GM21786 (cell line): ENCODE results near the gene ANXA7.
"Not testable (repeated sequence)": the region's sequence is repeated elsewhere in the genome, so short reads cannot be mapped to it uniquely, and the experiment has no call there.

Experiments used
- ATAC-seq: cut with Tn5 transposase; IDR thresholded peaks from one replicate; pipeline ENCODE4 v1.9.1; 2021; ENCODE audit not compliant: unreplicated experiment

Gene ANXA7

DNA sequence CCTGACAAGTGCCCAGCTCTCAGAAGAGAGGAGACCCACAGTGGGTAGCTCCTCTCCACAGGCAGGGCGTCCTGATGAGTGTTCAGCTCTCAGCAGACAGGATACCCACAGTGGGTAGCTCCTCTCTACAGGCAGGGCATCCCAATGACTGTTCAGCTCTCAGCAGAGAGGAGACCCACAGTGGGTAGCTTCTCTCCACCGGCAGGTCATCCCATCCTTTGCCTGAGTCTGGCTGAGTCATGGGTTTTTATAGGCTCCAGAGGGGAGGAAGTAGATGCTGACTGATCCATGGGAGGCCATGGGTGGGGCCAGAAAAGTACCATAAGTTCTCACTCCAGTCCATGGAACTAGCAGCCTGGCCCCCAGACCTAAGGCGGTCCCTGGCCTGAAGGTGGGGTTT lies 73.7 kb downstream of the ANXA7 start:
- no peak for ATAC-seq

DNA sequence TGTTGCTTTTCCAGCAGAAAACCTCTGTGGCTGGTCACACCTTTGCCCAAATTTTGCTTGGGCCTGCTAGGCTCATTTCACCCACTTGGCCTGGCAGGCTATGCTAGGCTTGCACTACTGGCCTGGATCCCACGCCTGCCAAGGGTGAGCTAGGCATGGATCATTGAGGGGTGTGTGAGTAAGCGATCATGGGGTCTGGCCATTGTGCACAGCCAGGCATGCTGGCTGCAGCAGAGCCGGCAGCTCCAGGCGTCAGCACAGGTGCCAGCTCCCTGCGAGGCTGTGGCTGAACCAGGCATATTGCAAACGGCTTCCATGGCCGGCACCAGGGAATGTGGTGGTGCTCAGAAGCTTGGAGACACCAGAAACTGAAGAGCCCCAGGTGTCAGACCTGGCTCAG lies 74.4 kb downstream of the ANXA7 start:
- ATAC-seq, result no peak

DNA sequence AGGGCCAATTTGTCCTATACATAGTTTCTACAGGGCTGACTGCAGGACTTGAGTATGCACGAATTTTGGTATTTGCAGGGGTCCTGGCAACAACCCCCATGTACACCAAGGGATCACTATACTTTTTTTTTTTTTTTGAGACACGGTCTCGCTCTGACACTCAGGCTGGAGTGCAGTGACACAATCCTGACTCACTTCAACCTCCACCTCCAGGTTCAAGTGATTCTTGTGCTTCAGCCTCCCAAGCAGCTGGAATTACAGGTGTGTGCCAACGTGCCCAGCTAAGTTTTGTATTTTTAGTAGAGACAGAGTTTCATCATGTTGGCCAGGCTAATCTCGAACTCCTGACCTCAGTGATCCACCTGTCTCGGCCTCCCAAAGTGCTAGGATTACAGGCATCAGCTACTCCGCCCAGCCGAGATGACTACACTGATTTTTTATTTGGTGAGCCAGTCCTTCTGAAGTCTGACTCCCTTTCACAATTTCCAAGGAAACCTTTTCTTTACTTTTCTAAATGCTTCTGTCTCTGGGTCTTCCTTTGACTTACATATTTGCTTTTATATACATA lies 75.0 kb downstream of the ANXA7 start:
- no peak for ATAC-seq

DNA sequence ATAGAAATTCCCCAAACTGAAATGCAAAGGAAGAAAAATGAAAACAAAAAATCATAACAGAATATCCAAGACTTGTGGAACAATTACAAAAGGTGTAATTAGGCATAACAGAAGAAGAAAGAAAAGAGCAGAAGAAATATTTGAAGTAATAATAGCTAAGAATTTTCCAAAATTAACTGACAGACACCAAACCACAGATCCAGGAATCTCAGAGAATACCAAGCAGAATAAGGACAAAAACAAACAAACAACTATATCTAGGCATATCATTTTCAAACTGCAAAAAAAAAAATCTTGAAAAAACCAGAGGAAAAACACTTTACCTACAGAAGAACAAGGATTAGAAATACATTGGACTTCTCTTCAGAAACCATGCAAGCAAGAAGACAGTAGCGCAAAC lies 80.7 kb downstream of the ANXA7 start:
- ATAC-seq, result no peak

DNA sequence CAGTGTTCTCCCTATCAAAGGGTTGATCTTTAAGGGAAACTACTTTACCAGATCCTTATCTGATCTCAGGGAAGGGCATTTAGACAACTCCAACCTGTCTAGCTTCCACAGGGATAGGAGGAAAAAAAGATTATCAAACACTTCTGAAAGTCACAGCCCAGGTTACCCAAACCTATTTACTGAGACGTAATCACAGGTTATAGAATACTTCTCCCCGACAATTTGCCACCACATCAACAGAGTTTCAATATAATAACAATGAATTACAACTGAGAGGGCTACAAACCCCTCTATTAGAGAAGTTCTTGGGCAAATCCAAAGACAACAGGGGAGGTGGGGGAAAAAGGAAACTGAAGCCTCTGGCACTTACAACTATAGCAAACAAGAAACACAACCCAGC lies 81.5 kb downstream of the ANXA7 start:
- no peak for ATAC-seq

DNA sequence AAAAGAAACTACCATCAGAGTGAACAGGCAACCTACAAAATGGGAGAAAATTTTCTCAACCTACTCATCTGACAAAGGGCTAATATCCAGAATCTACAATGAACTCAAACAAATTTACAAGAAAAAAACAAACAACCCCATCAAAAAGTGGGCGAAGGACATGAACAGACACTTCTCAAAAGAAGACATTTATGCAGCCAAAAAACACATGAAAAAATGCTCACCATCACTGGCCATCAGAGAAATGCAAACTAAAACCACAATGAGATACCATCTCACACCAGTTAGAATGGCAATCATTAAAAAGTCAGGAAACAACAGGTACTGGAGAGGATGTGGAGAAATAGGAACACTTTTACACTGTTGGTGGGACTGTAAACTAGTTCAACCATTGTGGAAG lies 85.3 kb downstream of the ANXA7 start:
- ATAC-seq, result not testable (repeated sequence)

DNA sequence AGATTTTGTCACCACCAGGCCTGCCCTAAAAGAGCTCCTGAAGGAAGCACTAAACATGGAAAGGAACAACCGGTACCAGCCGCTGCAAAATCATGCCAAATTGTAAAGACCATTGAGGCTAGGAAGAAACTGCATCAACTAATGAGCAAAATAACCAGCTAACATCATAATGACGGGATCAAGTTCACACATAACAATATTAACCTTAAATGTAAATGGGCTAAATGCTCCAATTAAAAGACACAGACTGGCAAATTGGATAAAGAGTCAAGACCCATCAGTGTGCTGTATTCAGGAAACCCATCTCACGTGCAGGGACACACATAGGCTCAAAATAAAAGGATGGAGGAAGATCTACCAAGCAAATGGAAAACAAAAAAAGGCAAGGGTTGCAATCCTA lies 88.6 kb downstream of the ANXA7 start:
- not testable (repeated sequence) for ATAC-seq
